HepG2 (cell line): ENCODE data around the gene ITGB1. TPM values are rescaled to one million over a fixed set of nuclear protein-coding genes. Genes with fewer than 3 reads are reported as not detected.

ENCODE experiments used
- ATAC-seq: fragments of 200-7000 bp; cut with Tn5 transposase; 3 replicates; pipeline ENCODE4 v1.9.1; 2020; ENCODE audit warnings: mild to moderate bottlenecking, moderate library complexity
- BruUV-seq: library from RNA; stranded (reverse); fragments of 400-500 nt; replicated peaks from 2 replicates; lab custom pipeline; 2021; lab: Mats Ljungman, UMichigan
- CTCF ChIA-PET: fragments of 300-600 bp; formaldehyde crosslinking; extraction: SDS; loops from one replicate; lab custom pipeline; 2021; ENCODE audit warnings: low total read pairs, inconsistent platforms, low intra/inter-chr PET ratio; lab: Yijun Ruan, JAX
- POLR2A ChIA-PET: fragments of 350-600 bp; sonication (Branson Sonifier 250); formaldehyde crosslinking; loops from one replicate; lab custom pipeline; 2020; ENCODE audit warnings: antibody characterized with exemption, inconsistent platforms; lab: Yijun Ruan, JAX
- DNase-seq: peaks from one replicate; pipeline ENCODE4 v3.0.0-alpha.2; 2015; ENCODE audit warnings: low spot score
- FAIRE-seq: peaks from 3 replicates; lab custom pipeline; 2011; peaks lifted over from hg19 to GRCh38; lab: Jason Lieb, UNC
- H2AFZ ChIP-seq: one replicate; pipeline ENCODE4 v1.6.1; 2011; ENCODE audit warnings: low read length, inconsistent platforms
- H3K27ac ChIP-seq: fragments of 300-600 bp; 3 replicates; pipeline ENCODE4 v1.8.0; 2011; ENCODE audit warnings: mixed run types, mild to moderate bottlenecking, mixed read lengths, low read length, inconsistent platforms; ENCODE audit not compliant: insufficient read depth; ENCODE audit errors: extremely low read length
- H3K27me3 ChIP-seq, 2 experiments: fragments of 200-600 bp in 1 of 2; 2 replicates in 1 of 2; 3 replicates in 1 of 2; pipeline versions ENCODE4 v1.6.0 to v1.8.0; 2011; ENCODE audit warnings: low read length in 2 of 2, mild to moderate bottlenecking in 2 of 2, moderate library complexity in 2 of 2, inconsistent platforms in 1 of 2; ENCODE audit not compliant: insufficient read depth in 2 of 2, control insufficient read depth in 1 of 2
- H3K36me3 ChIP-seq, 2 experiments: fragments of 200-600 bp in 1 of 2; replicated peaks in 1 of 2; 2 replicates in 1 of 2; 3 replicates in 1 of 2; pipeline versions ENCODE4 v1.5.1 to v1.8.0; 2011; ENCODE audit warnings: low read length in 2 of 2, inconsistent platforms in 1 of 2; ENCODE audit not compliant: insufficient read depth in 2 of 2, control insufficient read depth in 1 of 2
- H3K4me1 ChIP-seq: 2 replicates; pipeline ENCODE4 v1.5.1; 2012; ENCODE audit warnings: low read length, inconsistent platforms; ENCODE audit not compliant: insufficient read depth
- H3K4me2 ChIP-seq: 2 replicates; pipeline ENCODE4 v1.6.0; 2011; ENCODE audit warnings: low read depth, low read length, inconsistent platforms
- H3K4me3 ChIP-seq, 3 experiments: fragments of 200-600 bp in 1 of 3; sonication (generic), shearing (Covaris generic) in 1 of 3; replicated peaks in 1 of 3; 2 replicates each; pipeline ENCODE4 v1.5.1; 2011 to 2016; ENCODE audit warnings: low read length in 3 of 3, inconsistent platforms in 2 of 3, low read depth in 2 of 3, mild to moderate bottlenecking in 2 of 3, control low read depth in 1 of 3, mixed read lengths in 1 of 3; ENCODE audit not compliant: insufficient read depth in 1 of 3
- H3K79me2 ChIP-seq: one replicate; pipeline ENCODE4 v1.6.1; 2011; ENCODE audit warnings: low read length, inconsistent platforms; ENCODE audit not compliant: insufficient read depth
- H3K9ac ChIP-seq: 2 replicates; pipeline ENCODE4 v1.6.0; 2011; ENCODE audit warnings: mild to moderate bottlenecking, low read depth, low read length, inconsistent platforms; ENCODE audit not compliant: insufficient read depth
- H3K9me3 ChIP-seq: 2 replicates; pipeline ENCODE4 v1.5.1; 2012; ENCODE audit warnings: mild to moderate bottlenecking, low read length
- H4K20me1 ChIP-seq: 2 replicates; pipeline ENCODE4 v1.6.0; 2011; ENCODE audit warnings: inconsistent platforms, mild to moderate bottlenecking, low read length, moderate library complexity; ENCODE audit not compliant: insufficient read depth
- ARID2 ChIP-seq: sonication (generic); formaldehyde crosslinking; IDR thresholded peaks from 2 replicates; pipeline ENCODE4 v1.8.1; 2022; ENCODE audit warnings: mild to moderate bottlenecking, missing genetic modification reagents, borderline replicate concordance
- ATF7 ChIP-seq, 2 experiments: fragments of 450-650 bp in 1 of 2; sonication (generic) in 1 of 2; formaldehyde crosslinking in 1 of 2; IDR thresholded peaks; 2 replicates each; pipeline versions ENCODE4 v1.4.0 to v1.6.1; 2016 to 2020; ENCODE audit warnings: antibody characterized with exemption in 1 of 2, mild to moderate bottlenecking in 1 of 2, missing genetic modification reagents in 1 of 2
- HHEX ChIP-seq: IDR thresholded peaks from 2 replicates; pipeline ENCODE4 v1.6.1; 2016; ENCODE audit warnings: control low read depth
- MEIS2 ChIP-seq: sonication (generic); formaldehyde crosslinking; IDR thresholded peaks from 2 replicates; pipeline ENCODE4 v1.9.0; 2021; ENCODE audit warnings: mild to moderate bottlenecking, missing genetic modification reagents
- NCOR1 ChIP-seq: fragments of 200-600 bp; sonication (generic); IDR thresholded peaks from 2 replicates; pipeline ENCODE4 v1.7.0; 2017; ENCODE audit warnings: antibody characterized with exemption, low read length, borderline replicate concordance
- PHF8 ChIP-seq: sonication (generic); formaldehyde crosslinking; IDR thresholded peaks from 2 replicates; pipeline ENCODE4 v1.5.0; 2020; ENCODE audit warnings: missing genetic modification reagents
- STAT5B ChIP-seq: sonication (generic); formaldehyde crosslinking; IDR thresholded peaks from 2 replicates; pipeline ENCODE4 v1.4.0; 2020; ENCODE audit warnings: missing genetic modification reagents
- TFDP1 ChIP-seq: IDR thresholded peaks from 2 replicates; pipeline ENCODE4 v1.6.1; 2016; ENCODE audit warnings: missing compliant biosample characterization, missing genetic modification reagents, borderline replicate concordance
- THYN1 ChIP-seq: sonication (generic); formaldehyde crosslinking; IDR thresholded peaks from 2 replicates; pipeline ENCODE4 v1.8.1; 2023; ENCODE audit warnings: low read depth, mild to moderate bottlenecking, moderate library complexity, missing genetic modification reagents, borderline replicate concordance
- XRCC5 ChIP-seq: fragments of 200-400 bp; formaldehyde crosslinking; optimal IDR thresholded peaks from 2 replicates; pipeline ENCODE3; 2017; ENCODE audit warnings: mild to moderate bottlenecking, low read length
- ZFP36L2 ChIP-seq: sonication (generic); formaldehyde crosslinking; IDR thresholded peaks from 2 replicates; pipeline ENCODE4 v1.4.0; 2020; ENCODE audit warnings: missing genetic modification reagents
- ZFP91 ChIP-seq: sonication (generic); formaldehyde crosslinking; IDR thresholded peaks from 2 replicates; pipeline ENCODE4 v1.9.0; 2022; ENCODE audit warnings: missing genetic modification reagents, mild to moderate bottlenecking, borderline replicate concordance
- ZNF44 ChIP-seq: sonication (generic); formaldehyde crosslinking; IDR thresholded peaks from 2 replicates; pipeline ENCODE4 v1.5.1; 2020; ENCODE audit warnings: mild to moderate bottlenecking, missing genetic modification reagents
- ZNF598 ChIP-seq: sonication (generic); formaldehyde crosslinking; IDR thresholded peaks from 2 replicates; pipeline ENCODE4 v1.5.1; 2020; ENCODE audit warnings: mild to moderate bottlenecking, missing genetic modification reagents, borderline replicate concordance
- ZNF879 ChIP-seq: sonication (generic); formaldehyde crosslinking; IDR thresholded peaks from 2 replicates; pipeline ENCODE4 v1.8.1; 2023; ENCODE audit warnings: missing genetic modification reagents
- ZSCAN25 ChIP-seq: sonication (generic); formaldehyde crosslinking; IDR thresholded peaks from 2 replicates; pipeline ENCODE4 v1.8.0; 2022; ENCODE audit warnings: mild to moderate bottlenecking, missing genetic modification reagents
- WGBS: methylation state at CpG from one replicate; pipeline ENCODE4 v1.1.6; 2017; ENCODE audit warnings: low lambda C conversion rate; 5-methylcytosine and 5-hydroxymethylcytosine counted together
- in situ Hi-C: cut with HindIII; loops from 2 replicates; pipeline ENCODE4 v1.10.0; 2017; ENCODE audit warnings: low pct_unique_long_range_greater_than_20kb; ENCODE audit not compliant: extremely low pct_ligation_motif_present
- intact Hi-C: fragments of 100-400 bp; cut with micrococcal nuclease; formaldehyde crosslinking; loops from one replicate; pipeline ENCODE4 v1.10.0; 2022; ENCODE audit not compliant: unreplicated experiment
- polyA plus RNA-seq, 8 experiments: library from polyadenylated mRNA; depleted of rRNA in 3 of 8; stranded (reverse) in 7 of 8; unstranded in 1 of 8; fragments of >200 nt; fragmentation: Illumina TruSeq in 4 of 8; extraction: Trizol in 4 of 8; gene quantifications; 2 replicates each; pipeline versions ENCODE4 v1.2.1 to v1.2.3, GENCODE V29; 2011 to 2016; ENCODE audit warnings: low read depth in 4 of 8, missing spikeins in 1 of 8, mixed read lengths in 1 of 8; ENCODE audit not compliant: insufficient read depth in 1 of 8
- total RNA-seq, 5 experiments: library from RNA; depleted of rRNA; stranded (reverse); fragments of >200 nt; fragmentation: Illumina TruSeq; extraction: Trizol; gene quantifications; 2 replicates each; pipeline ENCODE4 v1.2.3, GENCODE V29; 2016; ENCODE audit warnings: low read depth in 1 of 5
- TF ChIP-seq, protein P1 (sequence below): sonication (generic); formaldehyde crosslinking; IDR thresholded peaks from 2 replicates; pipeline ENCODE4 v1.4.0; 2020; ENCODE audit warnings: missing genetic modification reagents, borderline replicate concordance

Gene ITGB1
- total and polyA plus RNA-seq, 2 of the 13 experiments (the other 11 are each of a cell fraction or from before 2014, with no cell fraction given): 190 to 204 TPM

- no peak for TF ChIP-seq ZSCAN25 (CRISPR knock-in tag)
Measured at GRCh38 chr10:32930036-32930435, 28.0 kb downstream of the ITGB1 start (continued).

- intact Hi-C loops: no loop called here
- H3K36me3 ChIP-seq: peaks cover 19 to 76% of the 10 kb centered on the region in 2 experiments
- ChIA-PET POLR2A (no interaction called here), CTCF (no interaction called here)
- in situ Hi-C loops: no loop called here
- H3K27ac ChIP-seq: no peak overlapping the region
- H3K27me3 ChIP-seq: no peaks in the 10 kb centered on the region
- ATAC-seq: no peak
- no peak overlapping the region for H3K9ac ChIP-seq
- TF ChIP-seq ZNF598 (CRISPR knock-in tag): no peak
- TF ChIP-seq ZFP91 (CRISPR knock-in tag): no peak
- no peak for TF ChIP-seq NCOR1
- no peak for TF ChIP-seq PHF8 (CRISPR knock-in tag)
- TF ChIP-seq MEIS2 (CRISPR knock-in tag): no peak
- no peak for TF ChIP-seq STAT5B (CRISPR knock-in tag)
- TF ChIP-seq XRCC5: no peak
- TF ChIP-seq HHEX: no peak
- no peak for TF ChIP-seq THYN1 (CRISPR knock-in tag)
- no peak for TF ChIP-seq ZNF879 (CRISPR knock-in tag)
- no peak for TF ChIP-seq ZNF44 (CRISPR knock-in tag)
- no peak for TF ChIP-seq ARID2 (CRISPR knock-in tag)
- TF ChIP-seq, protein P1, sequence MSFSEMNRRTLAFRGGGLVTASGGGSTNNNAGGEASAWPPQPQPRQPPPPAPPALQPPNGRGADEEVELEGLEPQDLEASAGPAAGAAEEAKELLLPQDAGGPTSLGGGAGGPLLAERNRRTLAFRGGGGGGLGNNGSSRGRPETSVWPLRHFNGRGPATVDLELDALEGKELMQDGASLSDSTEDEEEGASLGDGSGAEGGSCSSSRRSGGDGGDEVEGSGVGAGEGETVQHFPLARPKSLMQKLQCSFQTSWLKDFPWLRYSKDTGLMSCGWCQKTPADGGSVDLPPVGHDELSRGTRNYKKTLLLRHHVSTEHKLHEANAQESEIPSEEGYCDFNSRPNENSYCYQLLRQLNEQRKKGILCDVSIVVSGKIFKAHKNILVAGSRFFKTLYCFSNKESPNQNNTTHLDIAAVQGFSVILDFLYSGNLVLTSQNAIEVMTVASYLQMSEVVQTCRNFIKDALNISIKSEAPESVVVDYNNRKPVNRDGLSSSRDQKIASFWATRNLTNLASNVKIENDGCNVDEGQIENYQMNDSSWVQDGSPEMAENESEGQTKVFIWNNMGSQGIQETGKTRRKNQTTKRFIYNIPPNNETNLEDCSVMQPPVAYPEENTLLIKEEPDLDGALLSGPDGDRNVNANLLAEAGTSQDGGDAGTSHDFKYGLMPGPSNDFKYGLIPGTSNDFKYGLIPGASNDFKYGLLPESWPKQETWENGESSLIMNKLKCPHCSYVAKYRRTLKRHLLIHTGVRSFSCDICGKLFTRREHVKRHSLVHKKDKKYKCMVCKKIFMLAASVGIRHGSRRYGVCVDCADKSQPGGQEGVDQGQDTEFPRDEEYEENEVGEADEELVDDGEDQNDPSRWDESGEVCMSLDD (CRISPR knock-in tag): no peak
- TF ChIP-seq ATF7 (IDR thresholded peaks at IDR 0.05): no peak
- no peak for TF ChIP-seq ATF7 (CRISPR knock-in tag; IDR thresholded peaks at IDR 0.05)
- no peak for TF ChIP-seq ZFP36L2 (CRISPR knock-in tag)
- TF ChIP-seq TFDP1 (CRISPR knock-in tag): no peak
- TF ChIP-seq, all 625 proteins: peak for 0
- Histone ChIP-seq H2AFZ (no peak overlapping the region), H3K79me2 (peaks cover 29% of the 10 kb centered on the region), H4K20me1 (no peaks in the 10 kb centered on the region), H3K4me2 (no peak overlapping the region), H3K4me1 (no peaks in the 10 kb centered on the region), H3K4me3 (no peak overlapping the region), H3K9me3 (no peaks in the 10 kb centered on the region)
- no TSS peak for BruUV-seq
- 96% methylated on average over 6 of the region's 6 CpGs for WGBS
- FAIRE-seq: no peak
- no peak for DNase-seq
Measured at GRCh38 chr10:32929634-32930033, 28.4 kb downstream of the ITGB1 start.
